ENCODE data around the gene UXS1. TPM values are rescaled to one million over a fixed set of nuclear protein-coding genes. Genes with fewer than 3 reads are reported as not detected.

UXS1 gene
- total and polyA plus RNA-seq, 2 donors from 2014 or later, result 56.6 to 74.4 TPM

DNA sequence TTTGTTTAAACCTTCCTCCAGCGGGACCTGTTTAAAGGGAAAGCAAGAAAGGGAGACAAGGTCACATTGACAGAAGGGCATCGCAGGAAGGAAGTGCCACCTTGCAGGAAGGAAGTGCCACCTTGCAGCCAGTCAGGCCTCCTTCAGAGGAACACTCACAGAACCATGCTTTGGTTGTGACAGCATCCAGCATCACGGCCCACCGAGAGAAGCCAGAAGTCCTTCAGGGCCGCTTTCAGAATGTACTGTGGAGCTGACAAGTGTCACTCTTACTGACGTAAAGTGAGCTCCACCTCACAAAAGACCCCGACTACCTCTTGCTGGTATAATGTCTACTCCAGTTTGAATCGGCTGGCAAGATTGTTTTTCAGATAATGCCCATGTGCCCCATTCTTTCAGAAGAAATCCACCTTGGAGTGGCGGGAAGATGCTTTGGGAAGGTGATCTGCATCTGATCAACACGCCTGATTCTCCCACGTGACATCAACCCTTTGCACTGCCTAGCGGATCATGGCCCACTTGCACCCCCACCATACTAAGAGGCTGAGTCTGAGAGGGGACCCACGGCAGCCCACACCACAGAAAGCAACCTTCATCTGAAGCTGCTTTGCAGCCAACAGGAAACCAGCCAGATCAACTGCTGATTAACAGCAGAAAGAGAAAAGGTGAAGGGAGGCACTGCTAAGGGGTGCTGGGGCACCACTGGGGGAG lies 99.8 kb downstream of the UXS1 start:
- intact Hi-C loops (cut with DNase I), result no loop called here
- Histone ChIP-seq H3K27me3 (ENCODE audit: control insufficient read depth, insufficient read depth, low read length) (no peaks in the 10 kb centered on the region), H3K4me1 (ENCODE audit: control insufficient read depth in 2 of 3, insufficient read depth in 2 of 3, low read depth in 1 of 3, low read length in 3 of 3) (no peaks in the 10 kb centered on the region), H3K36me3 (ENCODE audit: control insufficient read depth in 2 of 3, insufficient read depth in 3 of 3, low read length in 3 of 3) (peaks cover 4 to 9% (median 7%) of the 10 kb centered on the region in 3 donors), H3K9ac (ENCODE audit: low read length in 3 of 3) (no peak overlapping the region), H3K4me3 (ENCODE audit: low read length in 3 of 3) (no peak overlapping the region), H3K9me3 (ENCODE audit: control insufficient read depth in 2 of 3, insufficient read depth in 1 of 3, low read length in 3 of 3) (no peaks in the 10 kb centered on the region), H3K27ac (ENCODE audit: low read depth in 2 of 2, low read length in 2 of 2) (no peak overlapping the region)
- no peak for TF ChIP-seq CTCF (IDR thresholded peaks at IDR 0.05; ENCODE audit: borderline replicate concordance, extremely low read depth, insufficient read depth)
- DNase-seq (no peak), FAIRE-seq (no peak)

GRCh38 chr2:106090916-106091618 lies 103.0 kb downstream of the UXS1 start:
- FAIRE-seq, result no peak
- intact Hi-C loops (cut with DNase I), result no loop called here
- TF ChIP-seq CTCF (IDR thresholded peaks at IDR 0.05; ENCODE audit: borderline replicate concordance, extremely low read depth, insufficient read depth), result no peak
- peaks cover 0 to 5% (median 1%) of the 10 kb centered on the region in 3 donors for H3K36me3 ChIP-seq (ENCODE audit: control insufficient read depth in 2 of 3, insufficient read depth in 3 of 3, low read length in 3 of 3)
- H3K27ac ChIP-seq (ENCODE audit: low read depth in 2 of 2, low read length in 2 of 2), result no peak overlapping the region
- H3K4me3 ChIP-seq (ENCODE audit: low read length in 3 of 3), result no peak overlapping the region
- no peaks in the 10 kb centered on the region for H3K27me3 ChIP-seq (ENCODE audit: control insufficient read depth, insufficient read depth, low read length)
- no peaks in the 10 kb centered on the region for H3K4me1 ChIP-seq (ENCODE audit: control insufficient read depth in 2 of 3, insufficient read depth in 2 of 3, low read depth in 1 of 3, low read length in 3 of 3)
- no peak for DNase-seq
- no peaks in the 10 kb centered on the region for H3K9me3 ChIP-seq (ENCODE audit: control insufficient read depth in 2 of 3, insufficient read depth in 1 of 3, low read length in 3 of 3)
- no peak overlapping the region for H3K9ac ChIP-seq (ENCODE audit: low read length in 3 of 3)

GRCh38 chr2:106089611-106090010 lies 104.5 kb downstream of the UXS1 start:
- Histone ChIP-seq H3K27ac (ENCODE audit: low read depth in 2 of 2, low read length in 2 of 2) (no peak overlapping the region), H3K36me3 (ENCODE audit: control insufficient read depth in 2 of 3, insufficient read depth in 3 of 3, low read length in 3 of 3) (peaks cover 0 to 1% (median 0%) of the 10 kb centered on the region in 3 donors), H3K4me3 (ENCODE audit: low read length in 3 of 3) (no peak overlapping the region), H3K9ac (ENCODE audit: low read length in 3 of 3) (no peak overlapping the region), H3K9me3 (ENCODE audit: control insufficient read depth in 2 of 3, insufficient read depth in 1 of 3, low read length in 3 of 3) (no peaks in the 10 kb centered on the region), H3K4me1 (ENCODE audit: control insufficient read depth in 2 of 3, insufficient read depth in 2 of 3, low read depth in 1 of 3, low read length in 3 of 3) (no peaks in the 10 kb centered on the region), H3K27me3 (ENCODE audit: control insufficient read depth, insufficient read depth, low read length) (no peaks in the 10 kb centered on the region)
- no peak for DNase-seq
- TF ChIP-seq CTCF (IDR thresholded peaks at IDR 0.05; ENCODE audit: borderline replicate concordance, extremely low read depth, insufficient read depth), result no peak
- intact Hi-C loops (cut with DNase I), result no loop called here
- no peak for FAIRE-seq
